AG04449 (cell line): Measurements from ENCODE around the gene SLF2.
A peak's percentile ranks its signal among the peaks of the same experiment; 100 is the strongest.

ENCODE experiments used
- CTCF ChIA-PET: fragments of 350-600 bp; formaldehyde crosslinking; extraction: SDS; loops from one replicate; lab custom pipeline; 2021; ENCODE audit warnings: antibody characterized with exemption; lab: Yijun Ruan, JAX
- POLR2A ChIA-PET: fragments of 400-600, 350-600 bp; formaldehyde crosslinking; extraction: SDS; loops from one replicate; lab custom pipeline; 2020; ENCODE audit warnings: antibody characterized with exemption, inconsistent platforms; lab: Yijun Ruan, JAX
- DNase-seq: peaks from one replicate; pipeline ENCODE4 v3.0.0-alpha.2; 2010; ENCODE audit warnings: low read depth, low spot score
- H3K4me3 ChIP-seq: 2 replicates; pipeline ENCODE4 v1.5.1; 2011; ENCODE audit warnings: low read depth, mild to moderate bottlenecking, control low read depth, low read length
- TF ChIP-seq, protein P1 (sequence below): IDR thresholded peaks from one replicate; pipeline ENCODE4 v1.5.1; 2011; ENCODE audit warnings: mild to moderate bottlenecking, moderate library complexity, low read length, control low read depth, inconsistent platforms; ENCODE audit not compliant: insufficient read depth; ENCODE audit errors: missing control alignments

Gene SLF2

DNA sequence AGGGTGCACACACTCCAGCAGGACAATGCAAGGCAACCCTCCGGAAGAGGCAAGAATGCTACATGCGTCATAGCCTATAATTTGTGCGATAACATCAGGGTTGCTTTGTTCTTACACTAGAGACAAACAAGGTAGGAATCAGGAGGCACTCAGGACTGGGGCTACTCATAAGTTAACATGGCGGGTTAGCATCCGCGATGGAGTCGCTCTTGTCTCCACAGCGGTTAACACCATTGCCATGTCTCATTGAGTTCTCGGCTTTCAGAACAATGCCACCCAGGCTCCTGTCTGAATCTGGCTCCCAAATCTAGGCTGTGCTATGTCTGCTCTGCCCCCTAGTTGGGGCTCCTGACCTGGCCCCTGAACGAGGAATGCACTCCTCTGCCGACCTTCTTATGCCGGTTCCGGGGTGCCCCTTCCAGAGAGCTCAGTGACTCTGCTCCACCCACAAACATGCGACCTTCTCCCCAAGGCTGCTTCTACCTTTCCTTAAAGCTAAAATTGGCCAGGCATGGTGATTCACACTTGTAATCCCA, 24.9 kb upstream of the SLF2 start:
- CTCF ChIA-PET = interaction anchor here (0.6 to 3.0 kb wide), 8 partner anchors 9 to 454 kb away, joined by 3 to 41 read pairs (median 4); partner anchors contain the start of gene HIF1AN
- DNase-seq = no peak
- H3K4me3 ChIP-seq = no peak overlapping the region
- POLR2A ChIA-PET = no interaction called here
- TF ChIP-seq, protein P1, sequence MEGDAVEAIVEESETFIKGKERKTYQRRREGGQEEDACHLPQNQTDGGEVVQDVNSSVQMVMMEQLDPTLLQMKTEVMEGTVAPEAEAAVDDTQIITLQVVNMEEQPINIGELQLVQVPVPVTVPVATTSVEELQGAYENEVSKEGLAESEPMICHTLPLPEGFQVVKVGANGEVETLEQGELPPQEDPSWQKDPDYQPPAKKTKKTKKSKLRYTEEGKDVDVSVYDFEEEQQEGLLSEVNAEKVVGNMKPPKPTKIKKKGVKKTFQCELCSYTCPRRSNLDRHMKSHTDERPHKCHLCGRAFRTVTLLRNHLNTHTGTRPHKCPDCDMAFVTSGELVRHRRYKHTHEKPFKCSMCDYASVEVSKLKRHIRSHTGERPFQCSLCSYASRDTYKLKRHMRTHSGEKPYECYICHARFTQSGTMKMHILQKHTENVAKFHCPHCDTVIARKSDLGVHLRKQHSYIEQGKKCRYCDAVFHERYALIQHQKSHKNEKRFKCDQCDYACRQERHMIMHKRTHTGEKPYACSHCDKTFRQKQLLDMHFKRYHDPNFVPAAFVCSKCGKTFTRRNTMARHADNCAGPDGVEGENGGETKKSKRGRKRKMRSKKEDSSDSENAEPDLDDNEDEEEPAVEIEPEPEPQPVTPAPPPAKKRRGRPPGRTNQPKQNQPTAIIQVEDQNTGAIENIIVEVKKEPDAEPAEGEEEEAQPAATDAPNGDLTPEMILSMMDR = no peak

DNA sequence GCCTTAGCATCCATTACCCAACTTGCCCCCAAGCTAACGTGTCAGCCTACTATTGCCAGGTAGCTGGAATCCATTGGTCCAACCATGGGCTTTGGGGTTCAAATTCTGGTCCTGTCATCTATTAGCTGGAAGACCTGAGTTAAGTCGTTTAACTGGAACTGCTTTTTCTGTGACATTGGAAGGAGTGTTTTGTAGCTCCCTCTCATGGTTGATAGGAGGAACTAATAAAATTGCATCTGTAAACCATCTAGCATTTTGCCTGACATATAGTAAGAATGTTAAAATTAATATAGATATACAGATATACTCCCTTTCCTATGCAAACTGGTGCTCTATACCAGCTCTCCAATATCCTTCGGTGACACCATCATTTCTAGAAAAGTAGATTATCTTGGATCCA, 23.8 kb upstream of the SLF2 start:
- ChIA-PET CTCF (interaction anchor here (1.0 to 3.0 kb wide), 9 partner anchors 10 to 455 kb away, joined by 3 to 41 read pairs (median 5); partner anchors contain the start of gene HIF1AN), POLR2A (no interaction called here)
- H3K4me3 ChIP-seq = no peak overlapping the region
- TF ChIP-seq, protein P1 = no peak
- DNase-seq = no peak

DNA sequence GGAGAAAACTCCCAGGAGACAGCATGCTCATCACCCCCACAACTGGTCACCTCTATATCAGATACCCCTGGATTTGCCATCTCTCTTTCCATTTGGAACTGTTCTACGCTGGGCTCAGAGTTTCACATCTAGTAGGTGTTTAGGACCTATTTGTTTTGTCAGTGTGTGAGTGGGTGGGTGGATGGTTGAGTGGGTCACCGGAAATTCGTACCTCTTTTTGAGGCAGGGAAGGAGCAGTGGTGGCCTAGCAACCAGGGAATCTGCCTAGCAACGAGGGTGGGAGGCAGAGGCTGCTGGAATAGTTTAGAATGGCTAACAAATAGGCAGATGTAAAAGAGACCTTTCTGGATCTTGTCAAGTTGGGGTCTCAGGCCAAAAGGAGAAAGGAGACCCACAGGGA, 23.2 kb upstream of the SLF2 start:
- TF ChIP-seq, protein P1 = no peak
- no peak overlapping the region for H3K4me3 ChIP-seq
- POLR2A ChIA-PET = interaction anchor here (0.9 kb wide), 1 partner anchor 23 kb away, joined by 3 read pairs; the partner anchor contains the start of gene SLF2
- CTCF ChIA-PET = interaction anchor here (1.3 to 3.0 kb wide), 3 partner anchors 10 to 18 kb away, joined by 5 to 41 read pairs (median 12); no protein-coding TSS in a partner anchor
- no peak for DNase-seq

DNA sequence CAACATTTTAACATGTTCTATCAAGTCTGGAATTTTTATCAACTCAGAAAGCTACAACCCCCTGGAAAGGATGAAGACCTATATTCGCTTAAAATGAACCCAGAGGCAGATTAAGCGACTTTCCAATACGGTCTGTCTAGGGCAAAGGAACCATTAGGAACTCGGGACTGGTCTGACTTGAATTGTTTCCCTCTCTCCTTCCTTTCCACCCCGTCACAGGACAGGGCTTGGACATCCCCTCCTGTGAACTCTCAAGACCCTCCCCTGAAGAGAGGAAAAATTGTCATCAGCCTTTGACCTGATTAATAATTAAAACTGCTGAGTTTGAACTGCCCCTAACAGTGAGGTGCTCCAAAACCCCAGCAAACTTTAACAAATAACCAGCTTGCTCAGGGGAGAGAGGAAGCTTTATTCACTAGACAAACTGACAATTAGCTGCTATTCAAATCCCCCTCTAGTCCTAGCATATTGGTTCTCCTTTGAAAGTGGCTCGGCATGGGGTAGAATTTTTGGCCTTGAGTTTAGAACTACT, 22.6 kb upstream of the SLF2 start:
- POLR2A ChIA-PET = interaction anchor here (0.9 kb wide), 1 partner anchor 23 kb away, joined by 3 read pairs; the partner anchor contains the start of gene SLF2
- CTCF ChIA-PET = interaction anchor here (2.1 kb wide), 1 partner anchor 11 kb away, joined by 12 read pairs; no protein-coding TSS in a partner anchor
- DNase-seq = no peak
- TF ChIP-seq, protein P1 = no peak
- no peak overlapping the region for H3K4me3 ChIP-seq

DNA sequence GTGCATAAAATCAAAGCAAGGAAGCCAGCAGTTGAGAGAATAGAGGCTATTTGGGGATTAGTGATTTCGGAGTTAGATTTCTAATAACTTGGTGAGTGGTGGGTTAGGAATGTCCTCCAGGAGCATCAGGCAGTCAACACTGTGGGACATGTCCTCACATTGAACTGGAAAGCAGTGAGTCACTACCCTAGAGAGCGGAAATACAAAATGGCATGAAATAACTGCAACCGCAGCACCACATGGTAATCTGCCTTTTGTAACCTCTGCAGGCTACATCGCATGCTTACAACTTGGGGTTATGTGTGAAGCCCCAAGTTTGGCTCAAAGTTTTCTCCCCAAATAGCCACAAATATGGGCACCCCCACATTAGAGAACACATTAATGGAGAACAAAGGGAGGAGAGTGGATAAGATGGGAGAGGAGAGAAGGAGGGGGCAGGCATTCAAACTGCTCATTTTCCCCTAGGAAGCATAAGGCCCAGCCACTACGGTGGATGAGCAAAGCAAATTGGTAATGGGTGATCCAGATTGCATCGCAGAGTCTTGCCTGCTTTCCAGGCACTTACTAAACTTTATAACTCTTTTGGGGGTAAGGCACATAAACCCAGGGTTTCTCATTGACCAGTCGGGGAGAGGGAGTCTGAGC, 22.0 kb upstream of the SLF2 start:
- ChIA-PET POLR2A (no interaction called here), CTCF (interaction anchor here (2.1 kb wide), 1 partner anchor 11 kb away, joined by 12 read pairs; no protein-coding TSS in a partner anchor)
- DNase-seq = peak; percentile 89
- TF ChIP-seq, protein P1 = no peak
- no peak overlapping the region for H3K4me3 ChIP-seq

DNA sequence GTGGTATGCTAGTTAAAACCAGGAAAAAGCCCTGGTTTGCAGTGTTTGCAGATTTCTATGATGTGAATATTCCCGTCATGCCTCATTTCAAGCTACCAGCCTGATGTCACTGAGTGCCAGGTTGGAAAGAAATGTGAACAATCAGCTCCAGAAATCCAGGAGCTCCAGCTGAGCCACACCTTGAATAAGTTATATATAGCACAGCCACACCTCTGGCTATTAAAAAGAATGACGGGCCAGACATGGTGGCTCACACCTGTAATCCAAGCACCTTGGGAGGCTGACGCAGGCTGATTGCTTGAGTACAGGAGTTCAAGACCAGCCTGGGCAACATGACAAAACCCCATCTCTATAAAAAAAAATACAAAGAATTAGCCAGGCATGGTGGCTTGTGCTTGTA, 18.7 kb upstream of the SLF2 start:
- no peak for DNase-seq
- H3K4me3 ChIP-seq = no peak overlapping the region
- POLR2A ChIA-PET = no interaction called here
- TF ChIP-seq, protein P1 = no peak
- CTCF ChIA-PET = interaction anchor here (0.7 to 1.3 kb wide), 3 partner anchors 16 to 104 kb away, joined by 3 read pairs; no protein-coding TSS in a partner anchor
